ENCODE measurements around the gene SETBP1.

The SETBP1 gene

GRCh38 chr18:44903327-44903726, 222.6 kb downstream of the SETBP1 start:
- no peak for DNase-seq
- in situ Hi-C loops (cut with MboI; ENCODE audit: low pct_unique_long_range_greater_than_20kb, low sequenced_read_pairs) = no loop called here

GRCh38 chr18:44904768-44905167, 224.1 kb downstream of the SETBP1 start:
- in situ Hi-C loops (cut with MboI; ENCODE audit: low pct_unique_long_range_greater_than_20kb, low sequenced_read_pairs) = no loop called here
- no peak for DNase-seq

- DNase-seq = peak; percentile 20
- in situ Hi-C loops (cut with MboI; ENCODE audit: low pct_unique_long_range_greater_than_20kb, low sequenced_read_pairs) = no loop called here
These were observed 228.6 kb downstream of the SETBP1 start for GRCh38 chr18:44909191-44909719.

GRCh38 chr18:44911260-44911659, 230.6 kb downstream of the SETBP1 start:
- DNase-seq = no peak
- in situ Hi-C loops (cut with MboI; ENCODE audit: low pct_unique_long_range_greater_than_20kb, low sequenced_read_pairs) = no loop called here

- DNase-seq = no peak
- in situ Hi-C loops (cut with MboI; ENCODE audit: low pct_unique_long_range_greater_than_20kb, low sequenced_read_pairs) = no loop called here
These were observed 231.1 kb downstream of the SETBP1 start for GRCh38 chr18:44911773-44912172.

- in situ Hi-C loops (cut with MboI; ENCODE audit: low pct_unique_long_range_greater_than_20kb, low sequenced_read_pairs) = no loop called here
- DNase-seq = no peak
These were observed 232.2 kb downstream of the SETBP1 start for GRCh38 chr18:44912740-44913478.

GRCh38 chr18:44914028-44914427, 233.3 kb downstream of the SETBP1 start:
- no peak for DNase-seq
- in situ Hi-C loops (cut with MboI; ENCODE audit: low pct_unique_long_range_greater_than_20kb, low sequenced_read_pairs) = no loop called here

- no peak for DNase-seq
- in situ Hi-C loops (cut with MboI; ENCODE audit: low pct_unique_long_range_greater_than_20kb, low sequenced_read_pairs) = no loop called here
These were observed 234.5 kb downstream of the SETBP1 start for GRCh38 chr18:44915213-44915612.

GRCh38 chr18:44915661-44916060, 235.0 kb downstream of the SETBP1 start:
- in situ Hi-C loops (cut with MboI; ENCODE audit: low pct_unique_long_range_greater_than_20kb, low sequenced_read_pairs) = no loop called here
- no peak for DNase-seq

- in situ Hi-C loops (cut with MboI; ENCODE audit: low pct_unique_long_range_greater_than_20kb, low sequenced_read_pairs) = no loop called here
- DNase-seq = no peak
These were observed 235.9 kb downstream of the SETBP1 start for GRCh38 chr18:44916429-44917207.

- DNase-seq = no peak
- in situ Hi-C loops (cut with MboI; ENCODE audit: low pct_unique_long_range_greater_than_20kb, low sequenced_read_pairs) = no loop called here
These were observed 236.8 kb downstream of the SETBP1 start for GRCh38 chr18:44917216-44918141.

- DNase-seq = no peak
- in situ Hi-C loops (cut with MboI; ENCODE audit: low pct_unique_long_range_greater_than_20kb, low sequenced_read_pairs) = no loop called here
These were observed 237.4 kb downstream of the SETBP1 start for GRCh38 chr18:44918142-44918476.

- in situ Hi-C loops (cut with MboI; ENCODE audit: low pct_unique_long_range_greater_than_20kb, low sequenced_read_pairs) = no loop called here
- no peak for DNase-seq
These were observed 239.8 kb downstream of the SETBP1 start for GRCh38 chr18:44920441-44920840.

- DNase-seq = no peak
- in situ Hi-C loops (cut with MboI; ENCODE audit: low pct_unique_long_range_greater_than_20kb, low sequenced_read_pairs) = no loop called here
These were observed 241.3 kb downstream of the SETBP1 start for GRCh38 chr18:44921974-44922373.

- DNase-seq = no peak
- in situ Hi-C loops (cut with MboI; ENCODE audit: low pct_unique_long_range_greater_than_20kb, low sequenced_read_pairs) = no loop called here
These were observed 242.3 kb downstream of the SETBP1 start for GRCh38 chr18:44922968-44923367.

- DNase-seq = no peak
- in situ Hi-C loops (cut with MboI; ENCODE audit: low pct_unique_long_range_greater_than_20kb, low sequenced_read_pairs) = no loop called here
These were observed 244.3 kb downstream of the SETBP1 start for GRCh38 chr18:44924785-44925499.

GRCh38 chr18:44927127-44927849, 246.6 kb downstream of the SETBP1 start:
- DNase-seq = no peak

GRCh38 chr18:44934901-44935300, 254.2 kb downstream of the SETBP1 start:
- no peak for DNase-seq
- in situ Hi-C loops (cut with MboI; ENCODE audit: low pct_unique_long_range_greater_than_20kb, low sequenced_read_pairs) = no loop called here

More at GRCh38 chr18:44927127-44927849, 246.6 kb downstream of the SETBP1 start:
- in situ Hi-C loops (cut with MboI; ENCODE audit: low pct_unique_long_range_greater_than_20kb, low sequenced_read_pairs) = no loop called here

Measured in KBM-7 (cell line).